ENCODE results near the gene PRKAG1. TPM values are rescaled to one million over a fixed set of nuclear protein-coding genes. Genes with fewer than 3 reads are reported as not detected.

PRKAG1 gene
- total RNA-seq, 1 experiment from 2014 or later: 57.3 TPM

GRCh38 chr12:48991247-48992050 is 27.1 kb downstream of the PRKAG1 start:
- no peak overlapping the region for H3K27ac ChIP-seq (ENCODE audit: low read length)
- H3K9me3 ChIP-seq (ENCODE audit: control insufficient read depth, insufficient read depth, low read depth, low read length): no peaks in the 10 kb centered on the region
- intact Hi-C loops (cut with micrococcal nuclease; ENCODE audit: unreplicated experiment): no loop called here
- ChIA-PET POLR2A (no interaction called here), CTCF (interaction anchor here (1.6 kb wide), 1 partner anchor 20 kb away, joined by 15 read pairs; the partner anchor contains the start of gene WNT10B)
- DNase-seq (ENCODE audit: low read depth, low spot score) (no peak), ATAC-seq (no peak)
- in situ Hi-C loops (cut with HindIII; ENCODE audit: low pct_unique_long_range_greater_than_20kb, low sequenced_read_pairs): no loop called here
- H3K36me3 ChIP-seq (ENCODE audit: control insufficient read depth, insufficient read depth, low read length): no peaks in the 10 kb centered on the region
- no TSS peak for BruUV-seq (replicated peaks)
- 0 out of 2 replicates have a peak, but pooled peaks cover 3% of the 10 kb centered on the region for H3K27me3 ChIP-seq (ENCODE audit: control insufficient read depth, insufficient read depth, low read length)
- no peaks in the 10 kb centered on the region for H3K4me1 ChIP-seq (ENCODE audit: control insufficient read depth, insufficient read depth, low read length)
- H3K4me3 ChIP-seq (ENCODE audit: low read depth in 2 of 2, low read length in 2 of 2): no peak overlapping the region
- TF ChIP-seq, protein P1, sequence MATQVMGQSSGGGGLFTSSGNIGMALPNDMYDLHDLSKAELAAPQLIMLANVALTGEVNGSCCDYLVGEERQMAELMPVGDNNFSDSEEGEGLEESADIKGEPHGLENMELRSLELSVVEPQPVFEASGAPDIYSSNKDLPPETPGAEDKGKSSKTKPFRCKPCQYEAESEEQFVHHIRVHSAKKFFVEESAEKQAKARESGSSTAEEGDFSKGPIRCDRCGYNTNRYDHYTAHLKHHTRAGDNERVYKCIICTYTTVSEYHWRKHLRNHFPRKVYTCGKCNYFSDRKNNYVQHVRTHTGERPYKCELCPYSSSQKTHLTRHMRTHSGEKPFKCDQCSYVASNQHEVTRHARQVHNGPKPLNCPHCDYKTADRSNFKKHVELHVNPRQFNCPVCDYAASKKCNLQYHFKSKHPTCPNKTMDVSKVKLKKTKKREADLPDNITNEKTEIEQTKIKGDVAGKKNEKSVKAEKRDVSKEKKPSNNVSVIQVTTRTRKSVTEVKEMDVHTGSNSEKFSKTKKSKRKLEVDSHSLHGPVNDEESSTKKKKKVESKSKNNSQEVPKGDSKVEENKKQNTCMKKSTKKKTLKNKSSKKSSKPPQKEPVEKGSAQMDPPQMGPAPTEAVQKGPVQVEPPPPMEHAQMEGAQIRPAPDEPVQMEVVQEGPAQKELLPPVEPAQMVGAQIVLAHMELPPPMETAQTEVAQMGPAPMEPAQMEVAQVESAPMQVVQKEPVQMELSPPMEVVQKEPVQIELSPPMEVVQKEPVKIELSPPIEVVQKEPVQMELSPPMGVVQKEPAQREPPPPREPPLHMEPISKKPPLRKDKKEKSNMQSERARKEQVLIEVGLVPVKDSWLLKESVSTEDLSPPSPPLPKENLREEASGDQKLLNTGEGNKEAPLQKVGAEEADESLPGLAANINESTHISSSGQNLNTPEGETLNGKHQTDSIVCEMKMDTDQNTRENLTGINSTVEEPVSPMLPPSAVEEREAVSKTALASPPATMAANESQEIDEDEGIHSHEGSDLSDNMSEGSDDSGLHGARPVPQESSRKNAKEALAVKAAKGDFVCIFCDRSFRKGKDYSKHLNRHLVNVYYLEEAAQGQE (IDR thresholded peaks at IDR 0.05; ENCODE audit: insufficient read depth in 1 of 2, low read depth in 2 of 2, low read length in 1 of 2): no peak
- TF ChIP-seq, protein P2, sequence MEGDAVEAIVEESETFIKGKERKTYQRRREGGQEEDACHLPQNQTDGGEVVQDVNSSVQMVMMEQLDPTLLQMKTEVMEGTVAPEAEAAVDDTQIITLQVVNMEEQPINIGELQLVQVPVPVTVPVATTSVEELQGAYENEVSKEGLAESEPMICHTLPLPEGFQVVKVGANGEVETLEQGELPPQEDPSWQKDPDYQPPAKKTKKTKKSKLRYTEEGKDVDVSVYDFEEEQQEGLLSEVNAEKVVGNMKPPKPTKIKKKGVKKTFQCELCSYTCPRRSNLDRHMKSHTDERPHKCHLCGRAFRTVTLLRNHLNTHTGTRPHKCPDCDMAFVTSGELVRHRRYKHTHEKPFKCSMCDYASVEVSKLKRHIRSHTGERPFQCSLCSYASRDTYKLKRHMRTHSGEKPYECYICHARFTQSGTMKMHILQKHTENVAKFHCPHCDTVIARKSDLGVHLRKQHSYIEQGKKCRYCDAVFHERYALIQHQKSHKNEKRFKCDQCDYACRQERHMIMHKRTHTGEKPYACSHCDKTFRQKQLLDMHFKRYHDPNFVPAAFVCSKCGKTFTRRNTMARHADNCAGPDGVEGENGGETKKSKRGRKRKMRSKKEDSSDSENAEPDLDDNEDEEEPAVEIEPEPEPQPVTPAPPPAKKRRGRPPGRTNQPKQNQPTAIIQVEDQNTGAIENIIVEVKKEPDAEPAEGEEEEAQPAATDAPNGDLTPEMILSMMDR (IDR thresholded peaks at IDR 0.05): no peak
- TF ChIP-seq SIN3A (IDR thresholded peaks at IDR 0.05; ENCODE audit: borderline replicate concordance, insufficient read depth, low read depth, low read length): no peak

GRCh38 chr12:48990552-48990951 is 28.0 kb downstream of the PRKAG1 start:
- in situ Hi-C loops (cut with HindIII; ENCODE audit: low pct_unique_long_range_greater_than_20kb, low sequenced_read_pairs): no loop called here
- TF ChIP-seq, protein P1 (IDR thresholded peaks at IDR 0.05; ENCODE audit: insufficient read depth in 1 of 2, low read depth in 2 of 2, low read length in 1 of 2): no peak
- TF ChIP-seq SIN3A (IDR thresholded peaks at IDR 0.05; ENCODE audit: borderline replicate concordance, insufficient read depth, low read depth, low read length) (no peak), TCF7L2 (IDR thresholded peaks at IDR 0.05; ENCODE audit: low read depth, low read length) (no peak), POLR2AphosphoS5 (IDR thresholded peaks at IDR 0.05; ENCODE audit: low read depth, low read length) (no peak)
- TF ChIP-seq, protein P2 (IDR thresholded peaks at IDR 0.05): no peak
- Histone ChIP-seq H3K4me3 (ENCODE audit: low read depth in 2 of 2, low read length in 2 of 2) (no peak overlapping the region), H3K27me3 (ENCODE audit: control insufficient read depth, insufficient read depth, low read length) (0 out of 2 replicates have a peak, but pooled peaks cover 3% of the 10 kb centered on the region), H3K27ac (ENCODE audit: low read length) (no peak overlapping the region), H3K9me3 (ENCODE audit: control insufficient read depth, insufficient read depth, low read depth, low read length) (no peaks in the 10 kb centered on the region), H3K4me1 (ENCODE audit: control insufficient read depth, insufficient read depth, low read length) (no peaks in the 10 kb centered on the region), H3K36me3 (ENCODE audit: control insufficient read depth, insufficient read depth, low read length) (no peaks in the 10 kb centered on the region)
- ATAC-seq (no peak), DNase-seq (ENCODE audit: low read depth, low spot score) (no peak)
- ChIA-PET POLR2A (interaction anchor here (0.6 kb wide), 1 partner anchor 154 kb away, joined by 3 read pairs; no protein-coding TSS in a partner anchor), CTCF (no interaction called here)
- intact Hi-C loops (cut with micrococcal nuclease; ENCODE audit: unreplicated experiment): no loop called here
- BruUV-seq (replicated peaks): no TSS peak

All from Panc1 (cell line).